Urothelium cell line (cell line): ENCODE data around the gene RRAGD.
"Not testable (repeated sequence)": the region's sequence is repeated elsewhere in the genome, so short reads cannot be mapped to it uniquely, and the experiment has no call there.

Experiments
- DNase-seq: peaks from one replicate; pipeline ENCODE4 v3.0.0; 2011; ENCODE audit warnings: low spot score, mixed read lengths
- FAIRE-seq: peaks from 2 replicates; lab custom pipeline; 2011; peaks lifted over from hg19 to GRCh38; lab: Jason Lieb, UNC

Gene RRAGD

GRCh38 chr6:89413006-89413400 is 930 bp upstream of the RRAGD start:
- no peak for FAIRE-seq
- no peak for DNase-seq

GRCh38 chr6:89411145-89412070 is 665 bp downstream of the RRAGD start:
- DNase-seq: peak; percentile 55
- no peak for FAIRE-seq

GRCh38 chr6:89410788-89411144 is 1.3 kb downstream of the RRAGD start:
- FAIRE-seq (no peak), DNase-seq (no peak)

- DNase-seq: no peak
- FAIRE-seq: no peak
Measured at GRCh38 chr6:89410231-89410761, 1.8 kb downstream of the RRAGD start.

GRCh38 chr6:89409461-89410035 is 2.5 kb downstream of the RRAGD start:
- DNase-seq (no peak), FAIRE-seq (no peak)

GRCh38 chr6:89406141-89406540 is 5.9 kb downstream of the RRAGD start:
- no peak for FAIRE-seq

GRCh38 chr6:89404512-89404911 is 7.6 kb downstream of the RRAGD start:
- FAIRE-seq (no peak), DNase-seq (no peak)

More at GRCh38 chr6:89406141-89406540, 5.9 kb downstream of the RRAGD start:
- no peak for DNase-seq

GRCh38 chr6:89402776-89403175 is 9.3 kb downstream of the RRAGD start:
- no peak for FAIRE-seq
- DNase-seq: no peak

GRCh38 chr6:89400912-89401399 is 11.1 kb downstream of the RRAGD start:
- FAIRE-seq (no peak), DNase-seq (no peak)

GRCh38 chr6:89400050-89400449 is 12.0 kb downstream of the RRAGD start:
- DNase-seq (no peak), FAIRE-seq (no peak)

GRCh38 chr6:89398762-89399525 is 13.1 kb downstream of the RRAGD start:
- FAIRE-seq: no peak
- no peak for DNase-seq

GRCh38 chr6:89397884-89398283 is 14.2 kb downstream of the RRAGD start:
- FAIRE-seq, DNase-seq: not testable (repeated sequence)

- FAIRE-seq (no peak), DNase-seq (no peak)
Measured at GRCh38 chr6:89393659-89394058, 18.4 kb downstream of the RRAGD start.

- FAIRE-seq (no peak), DNase-seq (no peak)
Measured at GRCh38 chr6:89392823-89393222, 19.2 kb downstream of the RRAGD start.

- FAIRE-seq: no peak
- DNase-seq: no peak
Measured at GRCh38 chr6:89388846-89389245, 23.2 kb downstream of the RRAGD start.

- FAIRE-seq: no peak
- DNase-seq: no peak
Measured at GRCh38 chr6:89387516-89388201, 24.4 kb downstream of the RRAGD start.

- FAIRE-seq: no peak
- DNase-seq: no peak
Measured at GRCh38 chr6:89386917-89387491, 25.1 kb downstream of the RRAGD start.

GRCh38 chr6:89385846-89386245 is 26.2 kb downstream of the RRAGD start:
- DNase-seq: no peak
- FAIRE-seq: no peak

- no peak for FAIRE-seq
- DNase-seq: peak; percentile 32
Measured at GRCh38 chr6:89385156-89385667, 26.9 kb downstream of the RRAGD start.

GRCh38 chr6:89381031-89381430 is 31.0 kb downstream of the RRAGD start:
- FAIRE-seq (no peak), DNase-seq (no peak)
